Activated CD4-positive, alpha-beta T cell treated with anti-CD3 and anti-CD28 coated beads for 36 hours (primary cell): ENCODE data around the gene RBM48. TPM values are rescaled to one million over a fixed set of nuclear protein-coding genes. Genes with fewer than 3 reads are reported as not detected.

Experiments used
- ATAC-seq: fragments of 200-7000 bp; cut with Tn5 transposase; one replicate; pipeline ENCODE4 v1.10.0; 2021; ENCODE audit warnings: mild to moderate bottlenecking, moderate library complexity
- CTCF ChIA-PET: fragments of 350-600 bp; sonication (Branson Sonifier 250); formaldehyde crosslinking; loops from one replicate; lab custom pipeline; 2021; ENCODE audit warnings: antibody characterized with exemption; lab: Charles Lee
- POLR2A ChIA-PET: fragments of 350-600 bp; sonication (Branson Sonifier 250); formaldehyde crosslinking; loops from one replicate; lab custom pipeline; 2021; ENCODE audit warnings: antibody characterized with exemption, inconsistent platforms; lab: Charles Lee
- DNase-seq: peaks from one replicate; pipeline ENCODE4 v3.0.0-alpha.2; 2020
- H3K27ac Mint-ChIP-seq: one replicate; pipeline ENCODE4 v1.8.0; 2021; ENCODE audit warnings: mixed read lengths
- H3K27me3 Mint-ChIP-seq: one replicate; pipeline ENCODE4 v1.8.0; 2021; ENCODE audit warnings: mixed read lengths
- H3K36me3 Mint-ChIP-seq: one replicate; pipeline ENCODE4 v1.8.0; 2021; ENCODE audit warnings: low read depth, mixed read lengths
- H3K4me1 Mint-ChIP-seq: one replicate; pipeline ENCODE4 v1.8.0; 2021; ENCODE audit warnings: mixed read lengths
- H3K4me3 Mint-ChIP-seq: one replicate; pipeline ENCODE4 v1.8.0; 2021; ENCODE audit warnings: mild to moderate bottlenecking, moderate library complexity, mixed read lengths
- H3K9me3 Mint-ChIP-seq: one replicate; pipeline ENCODE4 v1.8.0; 2021; ENCODE audit warnings: low read depth, mixed read lengths
- intact Hi-C, 2 experiments: fragments of 100-400 bp; cut with DNase I in 1 of 2; cut with micrococcal nuclease in 1 of 2; formaldehyde crosslinking; loops; one replicate each; pipeline versions ENCODE4 v1.14.2 to v1.15.1; 2022 to 2024; cut with DNase I, micrococcal nuclease
- total RNA-seq, 2 experiments: library from RNA; stranded (reverse); gene quantifications; one replicate each; pipeline ENCODE4 v1.2.3, GENCODE V29; 2021

The RBM48 gene
- total RNA-seq, 2 experiments from 2014 or later: 12.8 to 13.1 TPM

DNA sequence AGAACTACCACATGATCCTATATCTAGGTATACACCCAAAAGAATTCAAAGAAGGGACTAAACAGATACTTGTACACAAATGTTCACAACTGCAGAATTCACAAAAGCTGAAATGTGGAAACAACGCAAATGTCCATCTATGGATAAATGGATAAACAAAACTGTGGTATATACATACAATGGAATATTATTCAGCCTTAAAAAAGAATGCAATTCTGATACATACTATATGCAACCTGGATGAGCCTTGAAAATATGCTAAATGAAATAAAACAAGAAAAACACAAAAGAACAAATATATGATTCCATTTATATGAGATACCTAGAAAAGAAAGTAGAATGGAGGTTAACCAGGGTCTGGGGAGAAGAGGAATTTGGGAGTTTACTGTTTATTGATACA is 54.4 kb downstream of the RBM48 start:
- POLR2A ChIA-PET: no interaction called here
- H3K27me3 Mint-ChIP-seq: no peaks in the 10 kb centered on the region
- ATAC-seq: no peak
- H3K9me3 Mint-ChIP-seq: no peaks in the 10 kb centered on the region
- peak overlapping the region; percentile 58 for H3K27ac Mint-ChIP-seq
- intact Hi-C loops: loop anchor here in 1 of 2 experiments (10.0 kb wide), 1 partner anchor 1422 kb away; the partner anchor contains the start of gene BET1
- peaks cover 50% of the 10 kb centered on the region for H3K4me1 Mint-ChIP-seq
- no peak for DNase-seq
- peaks cover 47% of the 10 kb centered on the region for H3K36me3 Mint-ChIP-seq
- H3K4me3 Mint-ChIP-seq: no peak overlapping the region
- CTCF ChIA-PET: no interaction called here

DNA sequence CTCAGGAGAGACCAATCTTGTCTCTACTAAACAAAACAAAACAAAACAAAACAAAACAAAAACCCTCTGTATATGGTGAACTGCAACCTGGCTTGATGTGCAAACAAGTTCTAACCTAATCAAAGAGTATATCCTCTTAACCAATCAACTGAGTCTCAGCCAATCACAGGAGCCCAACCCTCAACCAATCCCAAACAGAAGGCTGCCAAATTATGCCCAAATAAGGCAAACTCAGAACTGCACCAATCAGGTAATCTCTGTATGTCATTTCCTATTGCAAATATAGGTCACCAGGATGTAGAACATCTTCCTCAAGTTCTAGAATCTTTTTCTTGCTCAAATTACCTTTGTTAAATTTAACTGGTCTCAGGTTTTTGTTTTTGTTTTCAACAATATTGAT is 56.4 kb downstream of the RBM48 start:
- ChIA-PET POLR2A (interaction anchor here (0.6 kb wide), 1 partner anchor 397 kb away, joined by 3 read pairs; no protein-coding TSS in a partner anchor), CTCF (interaction anchor here (0.7 to 2.0 kb wide), 6 partner anchors 10 to 161 kb away, joined by 3 to 5 read pairs (median 3); partner anchors contain the start of genes PEX1 and RBM48)
- peaks cover 65% of the 10 kb centered on the region for H3K4me1 Mint-ChIP-seq
- H3K9me3 Mint-ChIP-seq: no peaks in the 10 kb centered on the region
- H3K27me3 Mint-ChIP-seq: no peaks in the 10 kb centered on the region
- peak overlapping the region; percentile 83 for H3K27ac Mint-ChIP-seq
- DNase-seq (peak; percentile 20), ATAC-seq (peak; percentile 20)
- intact Hi-C loops: loop anchor here in 1 of 2 experiments (10.0 kb wide), 1 partner anchor 1420 kb away; the partner anchor contains the start of gene BET1
- H3K36me3 Mint-ChIP-seq: peaks cover 49% of the 10 kb centered on the region
- no peak overlapping the region for H3K4me3 Mint-ChIP-seq

- ChIA-PET POLR2A (no interaction called here), CTCF (interaction anchor here (2.0 kb wide), 1 partner anchor 9 kb away, joined by 5 read pairs; no protein-coding TSS in a partner anchor)
- Mint-ChIP-seq H3K36me3 (peaks cover 42% of the 10 kb centered on the region), H3K4me1 (peaks cover 70% of the 10 kb centered on the region), H3K9me3 (no peaks in the 10 kb centered on the region), H3K4me3 (no peak overlapping the region), H3K27ac (peak overlapping the region; percentile 84), H3K27me3 (peaks cover under 1% of the 10 kb centered on the region)
- ATAC-seq (no peak), DNase-seq (no peak)
- intact Hi-C loops: loop anchor here in 1 of 2 experiments (10.0 kb wide), 1 partner anchor 1418 kb away; the partner anchor contains the start of gene BET1
Measured at GRCh38 chr7:92586403-92586802, 57.8 kb downstream of the RBM48 start.

DNA sequence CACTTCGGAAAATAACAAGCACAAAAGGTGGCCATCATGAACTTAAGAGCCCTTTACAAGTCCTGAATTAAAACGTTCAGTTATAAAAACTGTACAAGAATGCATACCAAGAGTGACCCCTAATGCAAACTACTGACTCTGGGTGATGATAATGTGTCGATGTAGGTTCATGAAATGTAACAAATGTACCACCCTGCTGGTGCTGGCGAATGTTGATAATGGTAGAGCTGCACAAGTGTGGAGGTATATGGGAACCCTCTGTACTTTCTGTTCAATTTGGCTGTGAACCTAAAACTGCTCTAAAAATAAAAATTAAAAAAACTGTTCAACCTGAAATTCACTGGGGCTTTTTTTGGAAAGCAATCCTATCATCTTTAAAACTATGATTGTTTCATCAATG is 58.2 kb downstream of the RBM48 start:
- no peak for DNase-seq
- no peak for ATAC-seq
- Mint-ChIP-seq H3K4me1 (peaks cover 72% of the 10 kb centered on the region), H3K27me3 (peaks cover 3% of the 10 kb centered on the region), H3K27ac (peak overlapping the region; percentile 84), H3K9me3 (no peaks in the 10 kb centered on the region), H3K36me3 (peaks cover 42% of the 10 kb centered on the region), H3K4me3 (peak overlapping the region; percentile 36)
- intact Hi-C loops: loop anchor here in 1 of 2 experiments (10.0 kb wide), 1 partner anchor 1418 kb away; the partner anchor contains the start of gene BET1
- ChIA-PET CTCF (interaction anchor here (2.0 kb wide), 1 partner anchor 8 kb away, joined by 5 read pairs; no protein-coding TSS in a partner anchor), POLR2A (no interaction called here)

Other genes starting within 250 kb of the RBM48 start
- 10 to 100 TPM; 18.4 to 19.0 TPM for gene GATAD1, start 81.3 kb upstream of the RBM48 start, total RNA-seq
- gene ERVW-1, start 50.8 kb upstream of the RBM48 start, total RNA-seq: not detected
- 10 to 100 TPM; 14.7 to 16.0 TPM for gene PEX1, start 275 bp upstream of the RBM48 start, total RNA-seq
- gene FAM133B, start 61.6 kb downstream of the RBM48 start, total RNA-seq: 10 to 100 TPM; 26.1 to 27.6 TPM